ENCODE measurements around the gene PELI3.

Gene PELI3

DNA sequence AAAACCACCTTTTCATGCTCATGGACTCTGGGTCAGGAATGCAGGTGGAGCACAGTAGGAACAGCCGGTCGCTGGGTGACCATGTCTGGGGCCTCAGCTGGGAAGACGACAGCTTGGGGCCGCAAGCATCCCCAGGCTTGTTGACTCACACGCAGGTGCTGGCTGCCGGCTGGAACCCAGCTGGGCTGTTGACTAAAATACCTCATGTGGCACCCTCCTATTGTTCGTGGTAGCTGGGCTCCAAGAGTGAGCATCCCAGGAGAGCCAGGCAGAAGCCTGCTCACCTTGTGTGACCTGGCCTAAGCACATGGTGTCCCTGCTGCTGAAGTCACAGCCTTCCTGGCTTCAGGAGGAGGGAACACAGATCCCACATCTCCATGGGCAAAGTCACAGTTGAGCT, 22.9 kb downstream of the PELI3 start:
- TF ChIP-seq, protein P1, sequence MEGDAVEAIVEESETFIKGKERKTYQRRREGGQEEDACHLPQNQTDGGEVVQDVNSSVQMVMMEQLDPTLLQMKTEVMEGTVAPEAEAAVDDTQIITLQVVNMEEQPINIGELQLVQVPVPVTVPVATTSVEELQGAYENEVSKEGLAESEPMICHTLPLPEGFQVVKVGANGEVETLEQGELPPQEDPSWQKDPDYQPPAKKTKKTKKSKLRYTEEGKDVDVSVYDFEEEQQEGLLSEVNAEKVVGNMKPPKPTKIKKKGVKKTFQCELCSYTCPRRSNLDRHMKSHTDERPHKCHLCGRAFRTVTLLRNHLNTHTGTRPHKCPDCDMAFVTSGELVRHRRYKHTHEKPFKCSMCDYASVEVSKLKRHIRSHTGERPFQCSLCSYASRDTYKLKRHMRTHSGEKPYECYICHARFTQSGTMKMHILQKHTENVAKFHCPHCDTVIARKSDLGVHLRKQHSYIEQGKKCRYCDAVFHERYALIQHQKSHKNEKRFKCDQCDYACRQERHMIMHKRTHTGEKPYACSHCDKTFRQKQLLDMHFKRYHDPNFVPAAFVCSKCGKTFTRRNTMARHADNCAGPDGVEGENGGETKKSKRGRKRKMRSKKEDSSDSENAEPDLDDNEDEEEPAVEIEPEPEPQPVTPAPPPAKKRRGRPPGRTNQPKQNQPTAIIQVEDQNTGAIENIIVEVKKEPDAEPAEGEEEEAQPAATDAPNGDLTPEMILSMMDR (IDR thresholded peaks at IDR 0.05; ENCODE audit: extremely low read depth, missing control alignments): no peak
- DNase-seq (ENCODE audit: low spot score): no peak

DNA sequence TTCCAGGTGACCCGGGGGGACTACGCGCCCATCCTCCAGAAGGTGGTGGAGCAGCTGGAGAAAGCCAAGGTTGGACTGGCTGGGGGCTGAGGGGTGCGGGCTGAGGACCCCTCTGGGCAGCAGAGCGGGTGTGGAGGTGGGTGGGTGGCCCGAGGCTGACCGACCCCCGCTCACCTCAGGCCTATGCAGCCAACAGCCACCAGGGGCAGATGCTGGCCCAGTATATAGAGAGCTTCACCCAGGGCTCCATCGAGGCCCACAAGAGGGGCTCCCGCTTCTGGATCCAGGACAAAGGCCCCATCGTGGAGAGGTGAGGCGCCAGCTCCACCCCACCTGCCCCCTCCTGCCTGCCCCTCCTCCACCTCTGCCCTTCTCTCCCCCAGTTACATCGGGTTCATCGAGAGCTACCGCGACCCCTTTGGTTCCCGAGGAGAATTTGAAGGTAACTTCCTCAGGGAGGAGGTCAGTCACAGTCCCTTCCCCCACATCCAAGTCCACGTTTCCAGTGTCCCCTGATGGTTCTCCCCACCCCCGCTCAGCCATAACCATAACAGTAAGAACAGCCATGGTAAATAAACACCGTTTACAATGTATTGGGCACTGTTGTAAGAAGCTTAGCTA, 24.7 kb downstream of the PELI3 start:
- DNase-seq (ENCODE audit: low spot score): no peak
- TF ChIP-seq, protein P1 (IDR thresholded peaks at IDR 0.05; ENCODE audit: extremely low read depth, missing control alignments): no peak

DNA sequence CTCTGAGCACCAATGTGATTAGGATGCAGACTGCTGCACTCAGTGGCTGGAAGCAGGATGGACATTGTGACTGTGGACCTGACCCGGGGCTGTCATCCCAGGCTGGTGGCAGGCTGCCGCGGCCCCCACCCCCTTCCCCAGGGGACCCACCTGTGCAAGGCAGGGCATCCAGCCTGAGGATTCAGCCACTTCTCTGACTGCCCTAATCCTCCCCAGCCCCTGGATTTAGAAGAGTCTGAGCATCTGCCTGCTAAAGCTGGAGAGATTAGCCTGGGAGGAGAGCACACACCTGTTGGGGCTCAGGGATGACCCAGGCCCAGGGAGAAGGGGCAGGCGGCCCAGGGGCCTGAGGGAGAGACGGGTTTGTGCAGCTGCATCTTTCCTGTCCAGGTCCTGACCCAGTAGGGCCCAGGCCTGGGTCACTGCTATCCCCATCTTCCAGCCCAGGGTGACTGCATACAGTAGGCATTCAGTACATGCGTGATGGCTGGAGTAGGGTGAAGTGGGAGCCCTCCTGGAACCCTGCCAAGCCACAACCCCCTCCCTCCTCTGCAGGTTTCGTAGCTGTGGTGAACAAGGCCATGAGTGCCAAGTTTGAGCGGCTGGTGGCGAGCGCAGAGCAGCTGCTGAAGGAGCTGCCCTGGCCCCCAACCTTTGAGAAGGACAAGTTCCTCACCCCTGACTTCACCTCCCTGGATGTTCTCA, 25.6 kb downstream of the PELI3 start:
- DNase-seq (ENCODE audit: low spot score): no peak
- TF ChIP-seq, protein P1 (IDR thresholded peaks at IDR 0.05; ENCODE audit: extremely low read depth, missing control alignments): no peak

DNA sequence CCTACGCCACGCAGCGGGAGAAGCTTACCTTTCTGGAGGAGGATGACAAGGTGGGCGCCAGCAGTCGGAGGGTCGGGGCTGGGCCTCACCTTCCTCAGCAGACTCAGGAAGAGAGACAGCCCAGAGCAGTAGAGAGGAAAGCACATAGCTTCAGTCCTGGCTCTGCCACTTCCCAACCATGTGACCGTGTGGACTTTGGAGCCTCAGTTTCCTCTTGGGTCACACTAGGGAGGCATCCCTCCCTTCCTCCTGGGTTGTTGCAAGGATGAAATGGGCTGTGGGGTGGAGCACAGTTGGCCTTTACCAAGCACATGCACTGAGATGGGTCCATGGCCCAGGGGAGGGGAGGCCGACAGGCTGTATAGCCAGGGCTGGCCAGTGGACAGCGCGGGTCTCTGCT, 26.4 kb downstream of the PELI3 start:
- DNase-seq (ENCODE audit: low spot score): no peak
- TF ChIP-seq, protein P1 (IDR thresholded peaks at IDR 0.05; ENCODE audit: extremely low read depth, missing control alignments): no peak

DNA sequence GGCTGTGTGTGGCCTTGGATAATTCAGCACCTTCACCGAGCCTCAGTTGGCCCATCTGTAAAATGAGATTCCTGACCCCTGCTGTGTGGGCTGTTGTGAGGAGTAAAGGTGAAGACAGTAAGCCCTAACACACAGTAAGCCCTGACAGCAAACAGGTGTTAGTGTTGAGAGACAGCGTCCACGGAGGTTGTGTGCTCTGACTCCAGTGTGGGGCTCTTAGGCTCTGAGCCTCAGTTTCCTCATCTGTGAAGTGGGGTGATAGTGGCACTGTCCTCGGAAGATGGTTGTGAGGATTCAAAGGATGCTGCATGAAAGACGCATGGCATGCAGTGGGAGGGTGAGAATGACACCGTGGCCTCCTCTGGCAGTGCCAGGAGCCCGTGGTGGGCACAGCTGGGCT, 27.8 kb downstream of the PELI3 start:
- DNase-seq (ENCODE audit: low spot score): no peak
- TF ChIP-seq, protein P1 (IDR thresholded peaks at IDR 0.05; ENCODE audit: extremely low read depth, missing control alignments): no peak

DNA sequence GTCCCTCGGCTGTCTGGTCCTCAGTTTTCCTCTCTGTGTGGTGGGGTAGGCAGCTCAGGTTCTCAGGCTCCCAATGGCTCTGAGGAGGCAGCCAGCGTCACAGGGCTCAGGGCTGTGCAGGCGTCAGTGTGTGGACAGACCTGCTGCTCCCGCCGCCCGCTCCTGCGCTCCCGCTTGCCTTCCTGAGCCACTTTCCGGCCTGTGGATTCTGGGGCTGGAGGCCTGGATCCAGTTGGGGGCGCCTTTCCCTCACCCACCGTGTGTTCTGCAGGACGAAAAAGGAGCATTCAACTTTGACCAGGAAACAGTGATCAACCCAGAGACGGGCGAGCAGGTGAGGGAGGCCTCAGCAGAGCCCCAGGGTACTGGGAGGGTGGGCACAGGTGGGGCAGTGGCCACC, 28.2 kb downstream of the PELI3 start:
- TF ChIP-seq, protein P1 (IDR thresholded peaks at IDR 0.05; ENCODE audit: extremely low read depth, missing control alignments): no peak
- DNase-seq (ENCODE audit: low spot score): no peak

DNA sequence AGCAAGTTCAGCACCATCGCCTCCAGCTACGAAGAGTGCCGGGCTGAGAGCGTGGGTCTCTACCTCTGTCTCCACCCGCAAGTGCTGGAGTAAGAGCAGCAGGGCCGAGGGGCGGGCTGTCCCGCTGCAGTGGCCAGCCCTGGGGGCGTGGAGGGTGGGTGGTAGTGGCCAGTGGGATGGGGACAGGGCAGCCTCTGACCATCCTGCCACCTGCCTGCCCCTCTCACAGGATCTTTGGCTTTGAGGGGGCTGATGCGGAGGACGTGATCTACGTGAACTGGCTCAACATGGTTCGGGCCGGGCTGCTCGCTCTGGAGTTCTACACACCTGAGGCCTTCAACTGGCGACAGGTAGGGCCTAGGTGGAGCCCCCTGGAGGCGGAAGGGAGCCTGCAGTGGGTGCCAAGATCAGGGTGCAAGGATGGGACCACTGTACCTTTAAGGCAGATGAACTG, 28.7 kb downstream of the PELI3 start:
- no peak for DNase-seq (ENCODE audit: low spot score)
- TF ChIP-seq, protein P1 (IDR thresholded peaks at IDR 0.05; ENCODE audit: extremely low read depth, missing control alignments): no peak

All from GM20000 (cell line).